Mucosa of rectum (tissue), 2 donors: ENCODE data around the gene ARHGEF25.

Experiments
- H3K27ac ChIP-seq, 2 donors: one replicate each; pipeline ENCODE4 v1.7.0; 2013; ENCODE audit warnings: inconsistent platforms in 2 of 2, low read depth in 2 of 2, low read length in 2 of 2
- H3K27me3 ChIP-seq, 2 donors: one replicate each; pipeline ENCODE4 v1.7.0; 2013; ENCODE audit warnings: low read length in 2 of 2; ENCODE audit not compliant: control insufficient read depth in 2 of 2, insufficient read depth in 2 of 2
- H3K36me3 ChIP-seq, 2 donors: one replicate each; pipeline ENCODE4 v1.7.0; 2013; ENCODE audit warnings: low read length in 2 of 2; ENCODE audit not compliant: control insufficient read depth in 2 of 2, insufficient read depth in 2 of 2
- H3K4me1 ChIP-seq, 2 donors: one replicate each; pipeline ENCODE4 v1.7.0; 2013; ENCODE audit warnings: low read length in 2 of 2, mild to moderate bottlenecking in 1 of 2; ENCODE audit not compliant: control insufficient read depth in 2 of 2, insufficient read depth in 2 of 2
- H3K4me3 ChIP-seq, 2 donors: one replicate each; pipeline ENCODE4 v1.7.0; 2013; ENCODE audit warnings: low read length in 2 of 2
- H3K9ac ChIP-seq, 2 donors: one replicate each; pipeline ENCODE4 v1.7.0; 2013; ENCODE audit warnings: low read length in 2 of 2, low read depth in 1 of 2, mild to moderate bottlenecking in 1 of 2
- H3K9me3 ChIP-seq, 2 donors: one replicate each; pipeline ENCODE4 v1.7.0; 2013; ENCODE audit warnings: low read length in 2 of 2; ENCODE audit not compliant: control insufficient read depth in 2 of 2
- donor health status: healthy.
- donor health status: Normal muscosa, but diverticular disease.

ARHGEF25 gene

DNA sequence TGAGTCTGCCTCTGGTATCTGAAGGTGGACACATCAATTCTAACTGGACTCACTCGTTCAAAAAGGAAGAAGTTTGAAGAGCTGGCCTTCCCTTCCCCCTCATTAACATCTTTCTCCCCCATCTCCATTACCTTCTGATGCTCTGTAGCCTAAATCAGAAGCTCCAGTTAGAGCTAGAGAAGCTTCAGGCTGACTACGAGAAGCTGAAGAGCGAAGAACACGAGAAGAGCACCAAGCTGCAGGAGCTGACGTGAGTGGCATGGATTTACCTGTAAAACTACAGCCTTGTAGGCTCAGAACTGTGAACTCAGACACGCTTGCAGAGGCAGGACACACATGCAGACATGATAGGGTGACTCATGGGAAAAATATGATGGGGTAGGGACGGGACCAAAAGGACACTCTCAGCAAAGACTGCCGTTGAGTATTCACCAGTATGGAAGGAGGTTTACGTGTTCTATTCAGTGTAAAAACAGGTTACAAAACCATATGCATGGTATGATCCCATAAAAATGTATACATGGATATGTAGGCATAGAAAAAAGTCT is 34.5 kb upstream of the ARHGEF25 start:
- Histone ChIP-seq H3K4me3 (no peak overlapping the region), H3K27ac (no peak overlapping the region), H3K27me3 (no peaks in the 10 kb centered on the region), H3K4me1 (no peaks in the 10 kb centered on the region), H3K9ac (no peak overlapping the region), H3K36me3 (no peaks in the 10 kb centered on the region), H3K9me3 (no peaks in the 10 kb centered on the region)

DNA sequence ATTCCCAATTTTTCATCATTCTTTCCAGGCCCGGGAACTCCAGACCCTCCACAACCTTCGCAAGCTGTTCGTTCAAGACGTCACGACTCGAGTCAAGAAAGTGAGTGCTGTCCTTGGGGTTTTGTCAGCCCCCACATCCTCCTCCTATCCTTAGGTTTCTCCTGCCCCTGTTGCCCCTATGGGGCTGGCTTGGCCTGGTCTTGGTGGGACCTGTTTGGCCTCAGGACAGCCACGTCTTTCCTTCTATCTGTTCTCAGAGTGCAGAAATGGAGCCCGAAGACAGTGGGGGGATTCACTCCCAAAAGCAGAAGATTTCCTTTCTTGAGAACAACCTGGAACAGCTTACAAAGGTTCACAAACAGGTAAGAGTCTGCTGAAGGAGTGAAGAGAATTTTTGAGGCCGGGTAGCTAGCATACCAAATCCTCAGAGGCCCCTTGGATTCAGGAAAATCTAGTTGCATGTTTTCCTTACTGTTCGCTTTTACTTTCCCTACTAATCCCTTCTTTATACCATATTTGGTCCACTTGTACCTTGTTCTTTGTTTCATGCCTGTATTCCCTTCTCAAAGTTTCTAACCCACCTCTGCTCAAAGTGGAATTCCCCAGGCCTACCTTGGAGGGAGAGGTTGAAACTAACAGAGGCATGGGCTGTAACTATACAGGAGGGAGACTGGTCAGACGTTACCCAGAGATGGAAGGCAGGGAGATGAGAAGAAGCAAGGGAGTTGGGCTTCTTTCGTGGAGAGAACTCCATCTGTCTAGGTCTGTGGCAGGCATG is 33.1 kb upstream of the ARHGEF25 start:
- no peaks in the 10 kb centered on the region for H3K9me3 ChIP-seq
- no peak overlapping the region for H3K4me3 ChIP-seq
- peaks cover 0 to 6% of the 10 kb centered on the region in 2 donors for H3K27me3 ChIP-seq
- H3K4me1 ChIP-seq: no peaks in the 10 kb centered on the region
- H3K9ac ChIP-seq: no peak overlapping the region
- no peak overlapping the region for H3K27ac ChIP-seq
- no peaks in the 10 kb centered on the region for H3K36me3 ChIP-seq

DNA sequence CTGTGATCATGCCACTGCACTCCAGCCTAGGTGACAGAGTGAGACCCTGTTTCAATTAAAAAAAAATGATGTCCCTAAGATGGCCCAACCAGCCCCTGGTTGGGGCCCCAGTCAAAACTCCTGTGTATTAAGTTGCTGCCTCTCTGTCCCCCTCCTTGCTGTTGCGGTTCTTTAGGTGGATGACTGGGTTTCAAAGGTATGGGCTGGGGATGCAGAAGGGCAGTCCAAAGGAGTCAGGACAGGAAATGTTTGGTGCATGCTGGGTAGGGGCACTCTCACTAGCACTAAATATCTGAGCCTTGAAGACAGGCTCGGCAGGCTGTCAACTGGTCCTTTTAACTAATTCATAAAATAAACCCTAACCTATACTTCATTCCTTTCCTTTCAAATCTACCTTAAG is 32.2 kb upstream of the ARHGEF25 start:
- Histone ChIP-seq H3K36me3 (no peaks in the 10 kb centered on the region), H3K4me1 (no peaks in the 10 kb centered on the region), H3K9me3 (no peaks in the 10 kb centered on the region), H3K27me3 (peaks cover 0 to 6% of the 10 kb centered on the region in 2 donors), H3K27ac (no peak overlapping the region), H3K9ac (no peak overlapping the region), H3K4me3 (no peak overlapping the region)

DNA sequence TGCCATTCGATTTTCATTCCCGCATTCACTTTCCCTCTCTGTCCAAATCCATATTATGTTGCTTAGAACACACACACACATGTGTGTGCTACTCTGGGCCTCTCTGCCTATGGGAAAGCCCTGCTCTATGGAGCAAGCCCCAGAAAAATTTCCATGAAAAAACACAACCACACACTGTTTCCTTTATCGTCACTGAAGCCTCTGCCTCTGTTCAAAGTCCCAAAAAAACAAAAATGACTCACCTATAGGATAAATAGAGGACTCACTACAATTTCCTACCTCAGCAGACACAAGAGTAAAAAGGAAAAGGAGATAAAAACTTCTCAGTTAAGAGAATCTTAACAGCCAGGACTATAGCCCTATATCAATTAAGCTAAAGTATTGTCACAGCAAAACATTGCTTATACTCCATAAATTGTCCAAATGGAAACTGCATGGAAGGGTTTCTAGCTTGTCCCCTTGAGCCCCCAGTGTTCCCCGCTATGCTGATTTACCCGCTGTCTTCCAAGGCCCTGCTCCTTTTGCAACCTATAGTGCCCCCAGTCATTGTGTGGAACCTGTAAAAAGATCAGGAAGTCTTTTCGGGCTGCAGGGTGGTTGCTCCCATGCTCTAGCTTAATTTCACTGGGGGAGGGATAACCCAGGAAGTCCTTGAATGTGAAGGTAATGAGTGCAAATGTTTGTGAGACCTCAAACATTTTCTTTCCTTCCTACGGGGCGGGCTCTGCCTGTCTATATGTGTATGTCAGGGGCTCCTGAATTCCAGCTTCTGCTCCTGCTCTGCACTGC is 31.4 kb upstream of the ARHGEF25 start:
- no peak overlapping the region for H3K4me3 ChIP-seq
- H3K27me3 ChIP-seq: peaks cover 0 to 6% of the 10 kb centered on the region in 2 donors
- H3K4me1 ChIP-seq: no peaks in the 10 kb centered on the region
- no peak overlapping the region for H3K27ac ChIP-seq
- H3K9me3 ChIP-seq: no peaks in the 10 kb centered on the region
- no peaks in the 10 kb centered on the region for H3K36me3 ChIP-seq
- H3K9ac ChIP-seq: no peak overlapping the region

DNA sequence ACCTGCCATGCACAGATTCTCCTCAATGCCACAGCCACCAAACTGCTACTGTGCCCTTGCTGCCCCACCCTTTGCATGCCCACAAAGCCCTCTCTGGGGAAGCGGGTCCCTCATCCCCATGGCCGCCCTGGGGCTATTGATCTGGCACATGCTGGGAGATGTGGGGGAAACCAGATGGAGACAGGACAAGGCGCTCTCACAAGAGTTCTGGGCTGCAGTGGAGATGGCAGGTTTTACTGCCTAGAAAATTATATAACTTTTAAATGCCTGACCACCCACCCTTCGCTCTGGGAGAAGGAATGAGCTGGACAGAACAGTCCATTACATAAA is 30.8 kb upstream of the ARHGEF25 start:
- no peaks in the 10 kb centered on the region for H3K4me1 ChIP-seq
- H3K36me3 ChIP-seq: no peaks in the 10 kb centered on the region
- H3K9me3 ChIP-seq: no peaks in the 10 kb centered on the region
- peaks cover 0 to 6% of the 10 kb centered on the region in 2 donors for H3K27me3 ChIP-seq
- no peak overlapping the region for H3K4me3 ChIP-seq
- H3K27ac ChIP-seq: no peak overlapping the region
- H3K9ac ChIP-seq: no peak overlapping the region

DNA sequence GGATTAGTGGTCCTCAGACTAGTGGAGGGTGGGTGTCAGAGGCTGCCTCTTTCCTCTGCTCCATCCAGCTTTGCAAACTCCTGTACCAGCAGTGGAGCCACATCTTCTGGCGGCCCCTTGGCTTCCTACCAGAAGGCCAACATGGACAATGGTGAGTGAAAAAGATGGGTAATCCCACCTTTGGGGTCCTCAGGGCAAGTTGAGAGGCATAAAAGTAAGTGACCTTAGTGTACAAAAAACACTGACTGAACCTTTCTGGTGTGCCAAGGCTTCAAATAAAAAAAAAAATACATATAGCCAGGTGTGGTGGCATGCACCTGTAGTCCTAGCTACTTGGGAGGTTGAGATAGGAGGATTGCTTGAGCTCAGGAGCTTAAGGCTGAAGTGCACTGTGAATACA is 29.4 kb upstream of the ARHGEF25 start:
- no peaks in the 10 kb centered on the region for H3K4me1 ChIP-seq
- no peak overlapping the region for H3K27ac ChIP-seq
- H3K9ac ChIP-seq: no peak overlapping the region
- H3K36me3 ChIP-seq: no peaks in the 10 kb centered on the region
- no peaks in the 10 kb centered on the region for H3K9me3 ChIP-seq
- H3K4me3 ChIP-seq: no peak overlapping the region
- peaks cover 0 to 6% of the 10 kb centered on the region in 2 donors for H3K27me3 ChIP-seq

DNA sequence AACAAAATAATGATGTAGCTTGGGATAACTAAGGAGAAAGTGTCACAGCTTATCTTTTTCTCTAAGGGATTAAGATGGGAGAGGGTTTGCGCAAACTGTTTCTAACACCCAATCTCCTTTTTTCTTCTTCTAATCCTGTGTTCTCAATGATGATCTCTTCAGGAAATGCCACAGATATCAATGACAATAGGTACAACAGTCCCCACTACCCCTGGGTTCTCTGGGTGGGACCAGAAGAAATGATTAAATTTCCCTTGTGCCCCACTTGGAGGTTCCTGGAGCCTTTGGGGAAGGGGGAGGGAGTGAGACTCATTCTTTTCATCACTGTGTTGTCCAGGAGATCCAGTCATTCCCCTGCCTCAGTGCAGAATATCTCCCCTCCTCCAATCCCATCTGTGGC is 28.8 kb upstream of the ARHGEF25 start:
- H3K9ac ChIP-seq: no peak overlapping the region
- H3K27me3 ChIP-seq: peaks cover 0 to 6% of the 10 kb centered on the region in 2 donors
- H3K27ac ChIP-seq: no peak overlapping the region
- H3K4me3 ChIP-seq: no peak overlapping the region
- H3K9me3 ChIP-seq: no peaks in the 10 kb centered on the region
- H3K36me3 ChIP-seq: no peaks in the 10 kb centered on the region
- H3K4me1 ChIP-seq: no peaks in the 10 kb centered on the region

DNA sequence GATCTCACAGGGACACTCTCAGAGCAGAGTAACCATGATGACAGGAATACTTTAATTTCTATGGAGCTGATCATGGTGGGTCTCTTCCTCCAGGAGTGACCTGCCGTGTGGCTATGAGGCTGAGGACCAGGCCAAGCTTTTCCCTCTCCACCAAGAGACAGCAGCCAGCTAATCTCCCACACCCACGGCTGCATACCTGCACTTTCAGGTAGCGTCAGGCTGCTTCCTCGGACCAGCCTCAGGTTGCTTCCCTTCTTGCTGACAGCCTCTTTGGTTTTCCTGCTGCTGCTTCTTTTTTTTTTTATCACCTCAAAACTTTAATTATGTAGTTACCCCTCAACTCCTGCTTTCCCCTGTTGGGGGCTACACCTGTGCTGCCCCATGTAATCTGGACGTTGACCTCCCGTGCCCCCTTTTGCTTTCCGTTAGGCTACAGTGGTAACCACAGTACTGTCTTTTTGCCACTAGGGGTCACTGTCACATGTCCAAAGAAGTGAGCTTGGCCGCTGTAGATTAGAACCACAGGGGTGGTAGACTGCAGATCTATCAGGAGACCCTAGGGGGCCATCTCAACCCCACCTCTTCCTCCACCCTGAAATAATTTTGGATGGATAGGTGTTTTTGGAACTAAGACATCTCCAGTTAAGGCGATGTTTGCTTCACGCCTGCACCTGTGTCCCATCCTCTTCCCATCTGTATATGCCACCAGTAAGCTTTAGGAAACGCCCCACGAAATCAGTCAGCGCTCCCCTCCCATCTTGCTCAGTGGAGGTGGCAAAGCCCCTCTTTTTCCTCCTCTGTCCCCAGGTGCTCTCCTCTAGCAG is 28.0 kb upstream of the ARHGEF25 start:
- Histone ChIP-seq H3K4me1 (no peaks in the 10 kb centered on the region), H3K36me3 (no peaks in the 10 kb centered on the region), H3K27ac (no peak overlapping the region), H3K9ac (no peak overlapping the region), H3K4me3 (no peak overlapping the region), H3K9me3 (no peaks in the 10 kb centered on the region), H3K27me3 (peaks cover 6 to 7% of the 10 kb centered on the region in 2 donors)

DNA sequence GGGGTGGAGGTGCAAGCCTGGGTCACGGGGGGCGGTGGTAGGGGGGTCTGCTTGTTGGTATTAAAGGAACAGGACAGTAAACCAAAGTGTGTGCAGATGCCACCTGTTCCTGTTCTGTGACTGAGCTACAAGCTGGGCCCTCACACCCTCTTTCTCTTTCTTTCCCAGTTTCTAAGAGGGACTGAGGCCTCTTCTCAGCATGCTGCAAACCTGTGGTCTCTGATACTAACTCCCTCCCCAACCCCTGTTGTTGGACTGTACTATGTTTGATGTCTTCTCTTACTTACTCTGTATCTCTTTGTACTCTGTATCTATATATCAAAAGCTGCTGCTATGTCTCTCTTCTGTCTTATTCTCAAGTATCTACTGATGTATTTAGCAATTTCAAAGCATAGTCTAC is 27.2 kb upstream of the ARHGEF25 start:
- H3K36me3 ChIP-seq: no peaks in the 10 kb centered on the region
- no peak overlapping the region for H3K9ac ChIP-seq
- H3K9me3 ChIP-seq: no peaks in the 10 kb centered on the region
- H3K27ac ChIP-seq: no peak overlapping the region
- peaks cover 6 to 7% of the 10 kb centered on the region in 2 donors for H3K27me3 ChIP-seq
- H3K4me3 ChIP-seq: no peak overlapping the region
- H3K4me1 ChIP-seq: no peaks in the 10 kb centered on the region

DNA sequence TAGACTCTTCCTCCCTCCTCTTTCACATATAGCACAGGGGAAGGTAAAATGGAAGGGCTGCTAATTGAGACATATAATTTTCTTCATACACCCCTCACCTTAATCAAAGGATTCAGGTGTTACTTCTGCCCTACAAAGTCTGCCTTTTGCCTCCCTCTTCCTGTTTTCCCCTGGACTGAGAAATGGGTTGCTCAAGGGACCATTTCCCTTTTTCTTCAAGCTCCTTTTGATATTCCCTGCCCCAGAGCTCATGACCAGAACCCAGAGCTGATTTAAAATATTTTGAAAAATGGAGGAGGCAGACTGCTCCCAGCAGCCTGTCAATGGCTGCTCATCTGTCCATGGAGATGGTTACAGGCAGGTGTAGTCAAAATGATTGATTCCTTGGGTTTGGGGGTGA is 26.5 kb upstream of the ARHGEF25 start:
- Histone ChIP-seq H3K27me3 (peaks cover 6 to 7% of the 10 kb centered on the region in 2 donors), H3K36me3 (no peaks in the 10 kb centered on the region), H3K9ac (no peak overlapping the region), H3K27ac (no peak overlapping the region), H3K9me3 (no peaks in the 10 kb centered on the region), H3K4me1 (no peaks in the 10 kb centered on the region), H3K4me3 (no peak overlapping the region)
